ENCODE measurements around the gene GLS2. TPM values are rescaled to one million over a fixed set of nuclear protein-coding genes. Genes with fewer than 3 reads are reported as not detected.
A peak's percentile ranks its signal among the peaks of the same experiment; 100 is the strongest.
"Not testable (repeated sequence)": the region's sequence is repeated elsewhere in the genome, so short reads cannot be mapped to it uniquely, and the experiment has no call there.

Gene GLS2
- total and polyA plus RNA-seq, 7 donors = 0.08 to 0.19 (median 0.15) TPM; not detected in 3

DNA sequence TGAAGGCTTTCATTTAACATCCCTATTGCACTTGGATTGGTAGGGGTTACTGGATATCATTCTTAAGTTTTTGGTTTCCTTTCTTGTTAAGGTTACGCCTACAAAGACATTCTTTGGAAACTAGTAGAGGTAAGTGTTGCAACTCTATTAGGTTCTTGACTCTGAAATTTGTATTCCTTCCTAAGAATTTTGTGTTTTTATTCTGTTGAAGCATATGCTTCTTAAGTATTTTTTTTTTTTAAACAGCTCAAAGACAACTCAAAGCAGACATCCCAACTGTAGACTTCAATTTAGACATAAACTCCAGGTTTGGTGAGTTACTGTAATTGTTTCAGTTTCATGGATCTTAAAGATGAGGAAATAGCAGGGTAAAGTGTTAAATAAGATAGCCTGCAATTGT, 32.5 kb upstream of the GLS2 start:
- TF ChIP-seq, protein P1, sequence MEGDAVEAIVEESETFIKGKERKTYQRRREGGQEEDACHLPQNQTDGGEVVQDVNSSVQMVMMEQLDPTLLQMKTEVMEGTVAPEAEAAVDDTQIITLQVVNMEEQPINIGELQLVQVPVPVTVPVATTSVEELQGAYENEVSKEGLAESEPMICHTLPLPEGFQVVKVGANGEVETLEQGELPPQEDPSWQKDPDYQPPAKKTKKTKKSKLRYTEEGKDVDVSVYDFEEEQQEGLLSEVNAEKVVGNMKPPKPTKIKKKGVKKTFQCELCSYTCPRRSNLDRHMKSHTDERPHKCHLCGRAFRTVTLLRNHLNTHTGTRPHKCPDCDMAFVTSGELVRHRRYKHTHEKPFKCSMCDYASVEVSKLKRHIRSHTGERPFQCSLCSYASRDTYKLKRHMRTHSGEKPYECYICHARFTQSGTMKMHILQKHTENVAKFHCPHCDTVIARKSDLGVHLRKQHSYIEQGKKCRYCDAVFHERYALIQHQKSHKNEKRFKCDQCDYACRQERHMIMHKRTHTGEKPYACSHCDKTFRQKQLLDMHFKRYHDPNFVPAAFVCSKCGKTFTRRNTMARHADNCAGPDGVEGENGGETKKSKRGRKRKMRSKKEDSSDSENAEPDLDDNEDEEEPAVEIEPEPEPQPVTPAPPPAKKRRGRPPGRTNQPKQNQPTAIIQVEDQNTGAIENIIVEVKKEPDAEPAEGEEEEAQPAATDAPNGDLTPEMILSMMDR (IDR thresholded peaks at IDR 0.05) = no peak
- peak overlapping the region; percentile 71 for H3K4me3 ChIP-seq
- H3K9me3 ChIP-seq = no peaks in the 10 kb centered on the region
- ATAC-seq = peak in 1 of 4 donors; percentile 36
- H3K36me3 ChIP-seq (ENCODE audit: insufficient read depth in 1 of 2, low read depth in 1 of 2) = no peaks in the 10 kb centered on the region
- H3K27ac ChIP-seq = peak overlapping the region; percentile 77
- no peak for DNase-seq
- no peaks in the 10 kb centered on the region for H3K27me3 ChIP-seq (ENCODE audit: insufficient read depth in 3 of 3, low read length in 2 of 3)
- H3K4me1 ChIP-seq = no peaks in the 10 kb centered on the region
- WGBS, 3 donors = 51 to 74% (median 60%) methylated on average over 1 of the region's 1 CpG
- intact Hi-C loops (cut with DNase I) = loop anchor here in 1 of 2 donors (5.0 kb wide), 1 partner anchor 112 kb away; the partner anchor contains the start of gene BAZ2A

DNA sequence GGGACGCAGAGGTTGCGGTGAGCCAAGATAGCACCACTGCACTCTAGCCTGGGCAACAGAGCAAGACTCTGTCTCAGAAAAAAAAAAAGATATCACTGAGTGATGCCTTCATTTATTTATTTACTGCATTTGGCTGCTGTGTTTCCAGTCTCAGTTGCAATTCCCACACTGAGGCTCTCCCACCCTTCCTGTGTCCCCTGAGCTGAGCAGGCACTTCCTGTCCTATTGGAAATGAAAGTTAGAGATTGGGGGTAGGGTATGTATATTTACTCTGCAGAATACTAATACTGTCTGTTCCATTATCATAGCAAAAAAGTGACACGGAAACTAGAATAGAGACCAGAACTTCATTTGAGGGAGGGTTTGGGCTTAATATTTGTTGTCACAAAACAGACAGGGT, 32.1 kb upstream of the GLS2 start:
- 58 to 71% (median 68%) methylated on average over 3 of the region's 3 CpGs for WGBS, 3 donors
- Histone ChIP-seq H3K4me1 (no peaks in the 10 kb centered on the region), H3K4me3 (peak overlapping the region; percentile 71), H3K36me3 (ENCODE audit: insufficient read depth in 1 of 2, low read depth in 1 of 2) (no peaks in the 10 kb centered on the region), H3K9me3 (no peaks in the 10 kb centered on the region), H3K27me3 (ENCODE audit: insufficient read depth in 3 of 3, low read length in 2 of 3) (no peaks in the 10 kb centered on the region), H3K27ac (peak overlapping the region; percentile 77)
- intact Hi-C loops (cut with DNase I) = loop anchor here in 1 of 2 donors (5.0 kb wide), 1 partner anchor 112 kb away; the partner anchor contains the start of gene BAZ2A
- ATAC-seq (peak in 1 of 4 donors; percentile 41), DNase-seq (no peak)
- TF ChIP-seq, protein P1 (IDR thresholded peaks at IDR 0.05) = no peak

DNA sequence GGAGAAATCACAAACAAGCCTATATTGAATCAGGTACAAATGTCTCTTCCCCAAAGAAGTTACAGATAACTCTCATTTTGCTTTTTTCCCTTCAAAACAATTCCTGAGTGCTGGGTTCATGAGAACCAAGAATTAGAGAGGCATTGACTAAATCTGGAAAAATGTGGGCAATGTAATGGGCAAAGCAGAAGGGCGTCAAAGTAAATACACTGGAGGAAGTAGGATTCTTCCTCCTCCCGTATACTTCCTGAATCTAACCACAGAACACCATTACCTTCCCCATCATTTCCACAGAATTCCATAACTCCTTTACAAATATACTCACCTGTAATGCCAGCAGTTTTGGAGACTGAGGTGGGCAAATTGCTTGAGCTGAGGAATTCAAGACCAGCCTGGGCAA, 30.6 kb upstream of the GLS2 start:
- ATAC-seq (no peak), DNase-seq (no peak)
- Histone ChIP-seq H3K9me3 (no peaks in the 10 kb centered on the region), H3K4me3 (no peak overlapping the region), H3K27me3 (ENCODE audit: insufficient read depth in 3 of 3, low read length in 2 of 3) (no peaks in the 10 kb centered on the region), H3K36me3 (ENCODE audit: insufficient read depth in 1 of 2, low read depth in 1 of 2) (no peaks in the 10 kb centered on the region), H3K4me1 (peaks cover 4% of the 10 kb centered on the region), H3K27ac (no peak overlapping the region)
- TF ChIP-seq, protein P1 (IDR thresholded peaks at IDR 0.05) = no peak
- intact Hi-C loops (cut with DNase I) = loop anchor here (10.0 kb wide), 2 partner anchors 476 to 486 kb away; partner anchors contain the start of gene ZBTB39 (in 1 of the 2)
- 57 to 84% (median 75%) methylated on average over 2 of the region's 2 CpGs for WGBS, 3 donors

DNA sequence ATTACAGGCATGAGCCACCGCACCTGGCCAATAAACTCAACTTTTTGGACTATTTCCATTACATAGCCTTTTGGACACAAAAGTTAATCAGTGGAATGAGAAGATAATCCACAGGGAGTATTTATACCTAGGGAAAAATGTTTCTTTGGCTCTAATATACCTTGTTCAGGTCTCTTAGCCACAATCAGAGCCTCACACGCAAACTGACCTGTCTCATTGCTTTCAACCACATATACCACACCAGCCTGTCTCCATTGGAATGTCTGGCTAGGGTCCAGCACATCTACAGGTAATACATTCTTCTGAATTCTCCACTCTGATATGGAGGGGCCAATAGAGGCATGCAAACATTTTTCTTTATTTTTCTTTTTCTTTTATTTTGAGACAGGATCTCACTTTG, 29.9 kb upstream of the GLS2 start:
- no peaks in the 10 kb centered on the region for H3K9me3 ChIP-seq
- no peak overlapping the region for H3K4me3 ChIP-seq
- TF ChIP-seq, protein P1 (IDR thresholded peaks at IDR 0.05) = no peak
- H3K4me1 ChIP-seq = peaks cover 4% of the 10 kb centered on the region
- H3K36me3 ChIP-seq (ENCODE audit: insufficient read depth in 1 of 2, low read depth in 1 of 2) = no peaks in the 10 kb centered on the region
- ATAC-seq = no peak
- intact Hi-C loops (cut with DNase I) = loop anchor here (2.0 to 10.0 kb wide), 3 partner anchors 119 to 487 kb away; partner anchors contain the start of gene ZBTB39 (in 1 of the 2)
- H3K27me3 ChIP-seq (ENCODE audit: insufficient read depth in 3 of 3, low read length in 2 of 3) = no peaks in the 10 kb centered on the region
- DNase-seq = no peak
- 82 to 93% (median 89%) methylated on average over 2 of the region's 2 CpGs for WGBS, 3 donors
- H3K27ac ChIP-seq = no peak overlapping the region

DNA sequence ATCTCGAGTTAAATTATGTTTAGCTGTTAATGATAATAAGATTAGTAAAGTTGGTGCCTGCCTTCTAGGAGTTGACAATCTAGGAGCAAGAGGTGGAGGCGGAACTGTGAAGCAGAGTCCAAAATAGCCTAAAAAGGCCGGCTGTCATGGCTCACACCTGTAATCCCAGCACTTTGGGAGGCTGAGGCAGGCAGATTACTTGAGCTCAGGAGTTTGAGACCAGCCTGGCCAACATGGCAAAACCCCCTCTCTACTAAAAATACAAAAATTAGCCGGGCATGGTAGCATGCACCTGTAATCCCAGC, 26.0 kb upstream of the GLS2 start:
- intact Hi-C loops (cut with DNase I) = loop anchor here (1.0 to 10.0 kb wide), 5 partner anchors 58 to 491 kb away; partner anchors contain the start of gene ZBTB39 (in 1 of the 2)
- not testable (repeated sequence) for H3K27ac ChIP-seq; H3K4me1 ChIP-seq; H3K9me3 ChIP-seq; DNase-seq; H3K36me3 ChIP-seq (ENCODE audit: insufficient read depth in 1 of 2, low read depth in 1 of 2); H3K4me3 ChIP-seq; H3K27me3 ChIP-seq (ENCODE audit: insufficient read depth in 3 of 3, low read length in 2 of 3)
- peak in 2 of 4 donors; percentile 16 to 37 for ATAC-seq
- WGBS, 3 donors = 52 to 63% (median 56%) methylated on average over 4 of the region's 4 CpGs

Measured in psoas muscle (tissue), 8 donors.